ENCODE measurements around the gene NPL. TPM values are rescaled to one million over a fixed set of nuclear protein-coding genes. Genes with fewer than 3 reads are reported as not detected.

The NPL gene
- total RNA-seq, 2 donors from 2014 or later = 5.8 to 8.7 TPM

DNA sequence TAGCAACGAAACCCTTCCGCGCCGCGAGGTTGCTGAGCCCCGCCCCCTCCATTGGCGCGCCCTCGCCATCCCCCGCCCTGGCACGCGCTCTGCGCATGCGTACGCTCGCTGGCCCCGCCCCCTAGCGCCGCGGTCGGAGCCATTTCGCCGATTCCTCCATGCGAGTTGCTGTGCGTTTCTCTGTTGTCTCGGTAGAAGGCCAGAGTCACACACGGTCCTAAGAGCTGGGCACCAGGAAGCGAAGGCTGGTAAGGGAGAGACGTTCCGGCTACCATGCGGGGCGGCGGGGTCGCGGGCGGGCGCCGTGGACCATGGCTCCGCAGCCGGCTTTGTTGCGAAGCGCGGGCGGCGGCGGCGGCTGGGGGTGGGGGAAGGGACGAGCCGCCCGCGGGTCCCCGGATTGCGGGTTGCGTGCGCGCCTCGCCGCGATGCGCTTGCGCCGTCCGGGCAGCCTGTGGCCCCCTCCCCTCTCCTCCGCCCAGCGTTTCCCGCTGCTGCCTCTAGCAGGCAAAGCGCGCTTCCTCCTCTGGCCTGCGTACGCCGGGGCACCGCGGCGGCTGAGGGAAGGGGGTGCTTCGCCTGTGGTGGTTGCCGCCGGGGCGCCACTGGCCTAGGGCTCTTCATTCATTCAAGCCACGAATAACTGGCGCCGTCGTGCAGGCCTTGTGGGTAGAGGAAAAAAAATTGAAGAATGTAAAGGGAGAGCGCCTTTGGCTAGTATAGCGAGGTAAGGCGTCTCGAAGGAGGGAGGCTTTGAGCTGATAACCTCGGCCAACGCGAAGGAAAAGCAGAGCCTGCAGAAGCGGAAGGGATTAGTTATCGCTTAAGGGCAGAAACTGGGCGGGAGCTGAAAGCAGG lies 49.9 kb downstream of the NPL start, which contains the start of gene DHX9:
TSS of gene DHX9 (plus strand) at position 139 of the 858 bp plus-strand sequence. CDS start 3,220 bp downstream, outside the sequence.
- Histone ChIP-seq H3K36me3 (ENCODE audit: control insufficient read depth, insufficient read depth, low read length) (peaks cover 34% of the 10 kb centered on the region), H3K9me3 (ENCODE audit: control insufficient read depth, low read length) (no peaks in the 10 kb centered on the region), H3K27me3 (ENCODE audit: control insufficient read depth, insufficient read depth, low read length, poor library complexity, severe bottlenecking) (no peaks in the 10 kb centered on the region), H3K9ac (ENCODE audit: extremely low read depth, low read length, poor library complexity, severe bottlenecking) (peak within 1 kb of the TSS; percentile 94), H3K27ac (ENCODE audit: low read depth, low read length) (peak within 1 kb of the TSS; percentile 100), H3K4me1 (ENCODE audit: control insufficient read depth, insufficient read depth, low read length) (no peaks in the 10 kb centered on the region), H3K4me3 (ENCODE audit: low read length) (peak within 1 kb of the TSS; percentile 92)
- Mint-ChIP-seq H3K27me3 (ENCODE audit: insufficient read depth) (no peaks in the 10 kb centered on the region), H3K4me3 (peak within 1 kb of the TSS; percentile 86), H3K9me3 (no peaks in the 10 kb centered on the region), H3K36me3 (ENCODE audit: low read depth) (peaks cover 37% of the 10 kb centered on the region), H3K4me1 (peaks cover 21% of the 10 kb centered on the region), H3K27ac (peak within 1 kb of the TSS; percentile 96)
- 0% methylated on average over 15 to 92 of the region's 92 CpGs for WGBS, 2 experiments (ENCODE audit: insufficient coverage in 1 of 2, insufficient read length in 1 of 2)
- peak; percentile 98 for DNase-seq
- TF ChIP-seq CTCF (conservative IDR thresholded peaks at IDR 0.05) = peak; percentile 51

DNA sequence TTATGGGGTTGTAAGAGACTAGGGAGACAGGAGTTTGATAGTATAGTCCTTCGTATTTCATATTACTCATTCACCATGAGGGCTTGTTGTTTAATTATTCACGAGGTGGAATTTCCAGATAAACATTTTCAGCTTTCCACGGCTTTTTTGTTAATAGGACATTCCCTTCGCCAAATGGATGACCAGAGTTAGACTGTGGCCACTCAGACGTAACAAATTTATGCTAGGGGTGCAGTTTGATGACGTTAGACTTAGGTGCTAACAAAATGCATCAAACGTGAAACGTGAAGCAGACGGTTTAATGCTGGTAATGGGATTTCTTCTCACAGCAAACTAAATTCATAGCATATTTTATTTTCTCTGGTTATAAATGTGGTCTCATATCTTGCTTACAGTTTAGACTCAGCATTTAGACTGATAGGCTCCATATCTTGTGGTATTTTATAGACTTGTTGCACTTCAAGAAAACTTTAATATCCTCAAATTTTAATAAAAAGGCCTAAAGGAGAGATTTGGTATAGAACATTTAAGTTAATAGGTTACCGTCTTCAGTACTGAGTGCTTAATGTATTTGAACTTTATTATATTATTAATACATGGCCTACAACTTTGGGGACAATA lies 51.9 kb downstream of the NPL start:
- Mint-ChIP-seq H3K4me1 (peaks cover 33% of the 10 kb centered on the region), H3K27me3 (ENCODE audit: insufficient read depth) (no peaks in the 10 kb centered on the region), H3K27ac (peak overlapping the region; percentile 96), H3K4me3 (peak overlapping the region; percentile 86), H3K9me3 (no peaks in the 10 kb centered on the region), H3K36me3 (ENCODE audit: low read depth) (peaks cover 56% of the 10 kb centered on the region)
- no peaks in the 10 kb centered on the region for H3K4me1 ChIP-seq (ENCODE audit: control insufficient read depth, insufficient read depth, low read length)
- no peak overlapping the region for H3K27ac ChIP-seq (ENCODE audit: low read depth, low read length)
- H3K36me3 ChIP-seq (ENCODE audit: control insufficient read depth, insufficient read depth, low read length) = peaks cover 55% of the 10 kb centered on the region
- DNase-seq = no peak
- H3K27me3 ChIP-seq (ENCODE audit: control insufficient read depth, insufficient read depth, low read length, poor library complexity, severe bottlenecking) = no peaks in the 10 kb centered on the region
- no peak for TF ChIP-seq CTCF (conservative IDR thresholded peaks at IDR 0.05)
- H3K9me3 ChIP-seq (ENCODE audit: control insufficient read depth, low read length) = no peaks in the 10 kb centered on the region
- H3K4me3 ChIP-seq (ENCODE audit: low read length) = peak overlapping the region; percentile 92
- H3K9ac ChIP-seq (ENCODE audit: extremely low read depth, low read length, poor library complexity, severe bottlenecking) = peak overlapping the region; percentile 94
- WGBS, 2 experiments (ENCODE audit: insufficient coverage in 1 of 2, insufficient read length in 1 of 2) = 28 to 39% methylated on average over 5 to 9 of the region's 10 CpGs

DNA sequence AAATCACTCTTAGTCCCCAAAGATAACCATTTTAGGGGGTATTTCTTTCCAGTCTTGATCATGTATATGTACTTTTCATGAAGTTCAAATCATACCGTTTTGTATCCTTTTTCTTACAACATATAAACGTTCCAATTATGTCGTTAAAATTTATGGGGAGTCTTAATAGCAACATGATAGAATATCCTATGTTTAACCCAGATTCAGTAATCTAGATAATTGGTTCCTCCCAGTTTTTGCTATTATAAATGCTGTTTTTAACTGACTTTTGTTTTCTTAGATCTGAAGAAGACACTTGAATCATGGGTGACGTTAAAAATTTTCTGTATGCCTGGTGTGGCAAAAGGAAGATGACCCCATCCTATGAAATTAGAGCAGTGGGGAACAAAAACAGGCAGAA lies 52.7 kb downstream of the NPL start:
- H3K4me1 Mint-ChIP-seq = peaks cover 38% of the 10 kb centered on the region
- peak overlapping the region; percentile 86 for H3K4me3 Mint-ChIP-seq
- peaks cover 64% of the 10 kb centered on the region for H3K36me3 Mint-ChIP-seq (ENCODE audit: low read depth)
- TF ChIP-seq CTCF (conservative IDR thresholded peaks at IDR 0.05) = no peak
- 93 to 100% methylated on average over 1 of the region's 4 CpGs for WGBS, 2 experiments (ENCODE audit: insufficient coverage in 1 of 2, insufficient read length in 1 of 2)
- Histone ChIP-seq H3K9ac (ENCODE audit: extremely low read depth, low read length, poor library complexity, severe bottlenecking) (peak overlapping the region; percentile 94), H3K4me1 (ENCODE audit: control insufficient read depth, insufficient read depth, low read length) (no peaks in the 10 kb centered on the region), H3K27ac (ENCODE audit: low read depth, low read length) (no peak overlapping the region), H3K9me3 (ENCODE audit: control insufficient read depth, low read length) (no peaks in the 10 kb centered on the region), H3K27me3 (ENCODE audit: control insufficient read depth, insufficient read depth, low read length, poor library complexity, severe bottlenecking) (no peaks in the 10 kb centered on the region), H3K36me3 (ENCODE audit: control insufficient read depth, insufficient read depth, low read length) (peaks cover 62% of the 10 kb centered on the region), H3K4me3 (ENCODE audit: low read length) (peak overlapping the region; percentile 92)
- H3K9me3 Mint-ChIP-seq = no peaks in the 10 kb centered on the region
- peak overlapping the region; percentile 46 for H3K27ac Mint-ChIP-seq
- DNase-seq = no peak
- no peaks in the 10 kb centered on the region for H3K27me3 Mint-ChIP-seq (ENCODE audit: insufficient read depth)
